Erythroblast (primary cell): ENCODE measurements around the gene KHDC1.

ENCODE experiments used
- GATA1 ChIP-seq: IDR thresholded peaks from 2 replicates; pipeline ENCODE4 v1.6.1; 2011; ENCODE audit warnings: low read depth, mild to moderate bottlenecking, control low read depth, low read length, moderate library complexity
- POLR2A ChIP-seq: IDR thresholded peaks from 2 replicates; pipeline ENCODE4 v1.6.1; 2011; ENCODE audit warnings: mild to moderate bottlenecking, low read length

DNA sequence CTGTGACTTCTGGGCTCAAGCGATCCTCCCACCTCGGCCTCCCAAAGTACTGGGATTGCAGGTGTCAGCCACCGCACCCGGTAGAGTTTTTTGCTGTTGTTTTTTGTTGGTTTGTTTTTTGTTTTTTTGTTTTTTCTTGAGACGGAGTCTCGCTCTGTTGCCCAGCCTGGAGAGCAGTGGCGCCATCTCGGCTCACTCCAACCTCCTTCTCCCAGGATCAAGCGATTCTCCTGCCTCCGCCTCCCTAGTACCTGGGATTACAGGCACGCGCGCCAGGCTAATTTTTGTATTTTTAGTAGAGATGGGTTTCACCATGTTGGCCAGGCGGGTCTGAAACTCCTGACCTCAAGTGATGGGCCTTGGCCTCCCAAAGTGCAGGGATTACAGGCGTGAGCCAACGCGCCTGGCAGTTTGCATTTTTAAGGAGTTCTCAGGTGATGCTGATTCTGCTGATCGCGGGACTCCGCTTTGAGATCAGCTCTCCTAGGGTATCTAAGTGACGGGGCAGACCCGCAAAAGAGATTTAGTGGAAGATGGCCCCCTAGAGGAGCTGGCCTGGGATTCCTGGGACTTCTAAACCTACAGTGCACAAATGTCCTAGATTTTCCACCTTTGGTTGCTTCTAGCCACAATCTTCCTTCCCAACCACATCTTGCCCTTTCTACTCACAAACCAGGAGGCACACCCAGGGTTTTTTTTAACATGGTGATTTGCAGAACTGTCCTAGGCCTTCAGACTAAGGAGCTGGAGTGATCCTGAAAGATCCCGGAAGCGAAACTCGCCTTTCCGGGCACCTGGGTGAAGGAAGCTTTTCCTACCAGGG is 45.9 kb upstream of the KHDC1 start:
- TF ChIP-seq POLR2A (no peak), GATA1 (no peak)
